GM12878 (cell line): ENCODE results near the gene PRMT5. TPM values are rescaled to one million over a fixed set of nuclear protein-coding genes. Genes with fewer than 3 reads are reported as not detected.

Source experiments
- ATAC-seq: fragments of 200-7000 bp; cut with Tn5 transposase; 3 replicates; pipeline ENCODE4 v1.9.1; 2020; ENCODE audit warnings: mild to moderate bottlenecking, moderate library complexity
- BruUV-seq: library from RNA; stranded (reverse); fragments of 400-500 nt; replicated peaks from 2 replicates; lab custom pipeline; 2021; lab: Mats Ljungman, UMichigan
- CTCF ChIA-PET: fragments of 300-600 bp; sonication (Branson Sonifier 250); formaldehyde crosslinking; extraction: SDS; loops from one replicate; lab custom pipeline; 2021; ENCODE audit warnings: inconsistent platforms; lab: Yijun Ruan, JAX
- POLR2A ChIA-PET: fragments of 350-600 bp; formaldehyde crosslinking; extraction: SDS; loops from one replicate; lab custom pipeline; 2021; ENCODE audit warnings: inconsistent platforms; lab: Charles Lee
- RAD21 ChIA-PET: fragments of 300-600 bp; sonication (Branson Sonifier 250); formaldehyde crosslinking; loops from one replicate; lab custom pipeline; 2023; ENCODE audit warnings: antibody characterized with exemption; ENCODE audit not compliant: unreplicated experiment; lab: Charles Lee
- SMC1A ChIA-PET: fragments of 300-600 bp; sonication (Branson Sonifier 250); formaldehyde crosslinking; loops from one replicate; lab custom pipeline; 2023; ENCODE audit not compliant: unreplicated experiment, uncharacterized antibody; lab: Charles Lee
- DNase-seq: peaks from one replicate; pipeline ENCODE4 v3.0.0-alpha.2; 2011; ENCODE audit warnings: low read depth, low spot score
- FAIRE-seq: peaks from 3 replicates; lab custom pipeline; 2011; peaks lifted over from hg19 to GRCh38; lab: Jason Lieb, UNC
- H2AFZ ChIP-seq: 2 replicates; pipeline ENCODE4 v1.6.0; 2011; ENCODE audit warnings: low read depth, low read length, control low read depth; ENCODE audit not compliant: control insufficient read depth
- H3K27ac ChIP-seq: 2 replicates; pipeline ENCODE4 v1.5.1; 2011; ENCODE audit warnings: control low read depth; ENCODE audit not compliant: control insufficient read depth, insufficient read depth
- H3K27me3 ChIP-seq, 2 experiments: replicated peaks in 1 of 2; 2 replicates each; pipeline versions ENCODE4 v1.6.0 to v1.6.1; 2011; ENCODE audit warnings: low read length in 1 of 2; ENCODE audit not compliant: control insufficient read depth in 2 of 2, insufficient read depth in 2 of 2
- H3K36me3 ChIP-seq, 2 experiments: 2 replicates each; pipeline ENCODE4 v1.5.1; 2011; ENCODE audit warnings: low read length in 1 of 2; ENCODE audit not compliant: control insufficient read depth in 2 of 2, insufficient read depth in 2 of 2
- H3K4me1 ChIP-seq: 2 replicates; pipeline ENCODE4 v1.6.1; 2011; ENCODE audit warnings: mild to moderate bottlenecking, low read length, moderate library complexity, mixed read lengths; ENCODE audit not compliant: control insufficient read depth, insufficient read depth
- H3K4me2 ChIP-seq: 2 replicates; pipeline ENCODE4 v1.6.0; 2011; ENCODE audit warnings: control low read depth; ENCODE audit not compliant: control insufficient read depth, insufficient read depth
- H3K4me3 ChIP-seq: fragments of 200-600 bp; sonication (generic); 2 replicates; pipeline ENCODE4 v1.5.1; 2016
- H3K79me2 ChIP-seq: 2 replicates; pipeline ENCODE4 v1.6.0; 2011; ENCODE audit warnings: low read length; ENCODE audit not compliant: control insufficient read depth, insufficient read depth
- H3K9ac ChIP-seq: 2 replicates; pipeline ENCODE4 v1.8.0; 2011; ENCODE audit warnings: low read length, control low read depth, mixed read lengths; ENCODE audit not compliant: control insufficient read depth, insufficient read depth
- H3K9me3 ChIP-seq: replicated peaks from 3 replicates; pipeline ENCODE4 v1.5.1; 2011; ENCODE audit warnings: mild to moderate bottlenecking, low read length; ENCODE audit not compliant: control insufficient read depth, insufficient read depth
- H4K20me1 ChIP-seq: 2 replicates; pipeline ENCODE4 v1.6.0; 2011; ENCODE audit not compliant: control insufficient read depth, insufficient read depth
- CREM ChIP-seq: IDR thresholded peaks from 2 replicates; pipeline ENCODE4 v1.6.1; 2014; ENCODE audit warnings: antibody characterized with exemption, low read depth
- GABPA ChIP-seq: IDR thresholded peaks from 2 replicates; pipeline ENCODE4 v1.6.1; 2014; ENCODE audit warnings: antibody characterized with exemption, low read depth, mild to moderate bottlenecking, inconsistent platforms
- HCFC1 ChIP-seq: fragments of 150-350 bp; IDR thresholded peaks from 2 replicates; pipeline ENCODE4 v1.6.1; 2014; ENCODE audit warnings: low read length
- MEF2B ChIP-seq: fragments of 450-650 bp; IDR thresholded peaks from 2 replicates; pipeline ENCODE4 v1.6.1; 2018; ENCODE audit warnings: mild to moderate bottlenecking, moderate library complexity; ENCODE audit not compliant: partially characterized antibody, poor library complexity, severe bottlenecking
- SIN3A ChIP-seq: IDR thresholded peaks from 2 replicates; pipeline ENCODE4 v1.6.1; 2012; ENCODE audit warnings: low read depth, low read length, improper control_type of control experiment
- ZNF217 ChIP-seq: fragments of 450-650 bp; IDR thresholded peaks from 2 replicates; pipeline ENCODE4 v1.6.1; 2017; ENCODE audit warnings: antibody characterized with exemption, mild to moderate bottlenecking
- WGBS: methylation state at CpG from one replicate; pipeline ENCODE4 v1.1.6; 2016; ENCODE audit warnings: low lambda C conversion rate; ENCODE audit not compliant: insufficient replicate concordance, insufficient coverage; ENCODE audit errors: missing lambda C conversion rate; 5-methylcytosine and 5-hydroxymethylcytosine counted together
- in situ Hi-C: fragments of 300-500 bp; cut with MboI; formaldehyde crosslinking; loops from 9 replicates; pipeline ENCODE4 v1.14.3; 2018; ENCODE audit warnings: mixed read lengths
- intact Hi-C: fragments of 100-400 bp; cut with micrococcal nuclease; formaldehyde crosslinking; loops from one replicate; pipeline ENCODE4 v1.14.2; 2022; ENCODE audit not compliant: unreplicated experiment
- polyA plus RNA-seq, 11 experiments: library from polyadenylated mRNA; depleted of rRNA in 4 of 11; unstranded in 6 of 11; stranded (reverse) in 5 of 11; fragments of >200 nt; fragmentation: Nextera tagmentation in 4 of 11; fragmentation: Illumina TruSeq in 1 of 11; extraction: Ambion mirVana in 4 of 11; extraction: Trizol in 1 of 11; gene quantifications; 1 replicate in 1 of 11; 2 replicates in 10 of 11; pipeline versions ENCODE4 v1.2.1 to v1.2.3, GENCODE V29; 2011 to 2016; ENCODE audit warnings: inconsistent platforms in 2 of 11, missing spikeins in 2 of 11, low read depth in 1 of 11
- total RNA-seq, 4 experiments: library from RNA; depleted of rRNA in 3 of 4; stranded (reverse); fragments of >200 nt in 3 of 4; fragmentation: Illumina TruSeq in 1 of 4; extraction: Trizol in 1 of 4; gene quantifications; 2 replicates each; pipeline versions ENCODE4 v1.2.1 to v1.2.3, GENCODE V29; 2013 to 2021
- TF ChIP-seq, protein P1 (sequence below): IDR thresholded peaks from 2 replicates; pipeline ENCODE4 v1.6.1; 2012; ENCODE audit warnings: mild to moderate bottlenecking, low read depth, low read length
- TF ChIP-seq, protein P2 (sequence below): fragments of 450-650 bp; IDR thresholded peaks from 2 replicates; pipeline ENCODE4 v1.6.1; 2016; ENCODE audit warnings: mild to moderate bottlenecking
- TF ChIP-seq, protein P3 (sequence below): fragments of 450-650 bp; IDR thresholded peaks from 2 replicates; pipeline ENCODE4 v1.6.1; 2018; ENCODE audit warnings: mild to moderate bottlenecking, low read depth, moderate library complexity; ENCODE audit not compliant: partially characterized antibody

PRMT5 gene
- total and polyA plus RNA-seq, 10 of the 15 experiments (the other 5 are each of a cell fraction or from before 2014, with no cell fraction given): 54.3 to 221 (median 111) TPM

- intact Hi-C loops (no loop called here), in situ Hi-C loops (no loop called here)
- POLR2A ChIA-PET: interaction anchor here (0.6 to 1.1 kb wide), 2 partner anchors 23 to 63 kb away, joined by 3 read pairs; partner anchors contain the start of gene HAUS4
- Histone ChIP-seq H3K4me1 (peaks cover 14% of the 10 kb centered on the region), H3K79me2 (no peaks in the 10 kb centered on the region), H3K36me3 (no peaks in the 10 kb centered on the region; a peak in 2 of 4 replicates), H3K27ac (no peak overlapping the region), H3K4me2 (no peak overlapping the region), H3K4me3 (no peak overlapping the region), H4K20me1 (no peaks in the 10 kb centered on the region), H3K27me3 (no peaks in the 10 kb centered on the region), H2AFZ (no peak overlapping the region), H3K9me3 (no peaks in the 10 kb centered on the region), H3K9ac (no peak overlapping the region)
- DNase-seq (no peak), FAIRE-seq (no peak), ATAC-seq (no peak)
- CTCF ChIA-PET: interaction anchor here (1.2 to 4.8 kb wide), 5 partner anchors 8 to 41 kb away, joined by 3 to 58 read pairs (median 8); partner anchors contain the start of gene LRP10
- 87% methylated on average over 4 of the region's 4 CpGs for WGBS
- SMC1A ChIA-PET: interaction anchor here (0.7 kb wide), 1 partner anchor 41 kb away, joined by 3 read pairs; no protein-coding TSS in a partner anchor
- BruUV-seq: no TSS peak
- RAD21 ChIA-PET: no interaction called here
- TF ChIP-seq, protein P1, sequence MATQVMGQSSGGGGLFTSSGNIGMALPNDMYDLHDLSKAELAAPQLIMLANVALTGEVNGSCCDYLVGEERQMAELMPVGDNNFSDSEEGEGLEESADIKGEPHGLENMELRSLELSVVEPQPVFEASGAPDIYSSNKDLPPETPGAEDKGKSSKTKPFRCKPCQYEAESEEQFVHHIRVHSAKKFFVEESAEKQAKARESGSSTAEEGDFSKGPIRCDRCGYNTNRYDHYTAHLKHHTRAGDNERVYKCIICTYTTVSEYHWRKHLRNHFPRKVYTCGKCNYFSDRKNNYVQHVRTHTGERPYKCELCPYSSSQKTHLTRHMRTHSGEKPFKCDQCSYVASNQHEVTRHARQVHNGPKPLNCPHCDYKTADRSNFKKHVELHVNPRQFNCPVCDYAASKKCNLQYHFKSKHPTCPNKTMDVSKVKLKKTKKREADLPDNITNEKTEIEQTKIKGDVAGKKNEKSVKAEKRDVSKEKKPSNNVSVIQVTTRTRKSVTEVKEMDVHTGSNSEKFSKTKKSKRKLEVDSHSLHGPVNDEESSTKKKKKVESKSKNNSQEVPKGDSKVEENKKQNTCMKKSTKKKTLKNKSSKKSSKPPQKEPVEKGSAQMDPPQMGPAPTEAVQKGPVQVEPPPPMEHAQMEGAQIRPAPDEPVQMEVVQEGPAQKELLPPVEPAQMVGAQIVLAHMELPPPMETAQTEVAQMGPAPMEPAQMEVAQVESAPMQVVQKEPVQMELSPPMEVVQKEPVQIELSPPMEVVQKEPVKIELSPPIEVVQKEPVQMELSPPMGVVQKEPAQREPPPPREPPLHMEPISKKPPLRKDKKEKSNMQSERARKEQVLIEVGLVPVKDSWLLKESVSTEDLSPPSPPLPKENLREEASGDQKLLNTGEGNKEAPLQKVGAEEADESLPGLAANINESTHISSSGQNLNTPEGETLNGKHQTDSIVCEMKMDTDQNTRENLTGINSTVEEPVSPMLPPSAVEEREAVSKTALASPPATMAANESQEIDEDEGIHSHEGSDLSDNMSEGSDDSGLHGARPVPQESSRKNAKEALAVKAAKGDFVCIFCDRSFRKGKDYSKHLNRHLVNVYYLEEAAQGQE: no peak
- TF ChIP-seq CREM (no peak), GABPA (no peak), ZNF217 (no peak), SIN3A (no peak), HCFC1 (no peak), MEF2B (no peak)
- TF ChIP-seq, protein P2, sequence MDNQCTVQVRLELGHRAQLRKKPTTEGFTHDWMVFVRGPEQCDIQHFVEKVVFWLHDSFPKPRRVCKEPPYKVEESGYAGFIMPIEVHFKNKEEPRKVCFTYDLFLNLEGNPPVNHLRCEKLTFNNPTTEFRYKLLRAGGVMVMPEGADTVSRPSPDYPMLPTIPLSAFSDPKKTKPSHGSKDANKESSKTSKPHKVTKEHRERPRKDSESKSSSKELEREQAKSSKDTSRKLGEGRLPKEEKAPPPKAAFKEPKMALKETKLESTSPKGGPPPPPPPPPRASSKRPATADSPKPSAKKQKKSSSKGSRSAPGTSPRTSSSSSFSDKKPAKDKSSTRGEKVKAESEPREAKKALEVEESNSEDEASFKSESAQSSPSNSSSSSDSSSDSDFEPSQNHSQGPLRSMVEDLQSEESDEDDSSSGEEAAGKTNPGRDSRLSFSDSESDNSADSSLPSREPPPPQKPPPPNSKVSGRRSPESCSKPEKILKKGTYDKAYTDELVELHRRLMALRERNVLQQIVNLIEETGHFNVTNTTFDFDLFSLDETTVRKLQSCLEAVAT: no peak
- TF ChIP-seq, protein P3, sequence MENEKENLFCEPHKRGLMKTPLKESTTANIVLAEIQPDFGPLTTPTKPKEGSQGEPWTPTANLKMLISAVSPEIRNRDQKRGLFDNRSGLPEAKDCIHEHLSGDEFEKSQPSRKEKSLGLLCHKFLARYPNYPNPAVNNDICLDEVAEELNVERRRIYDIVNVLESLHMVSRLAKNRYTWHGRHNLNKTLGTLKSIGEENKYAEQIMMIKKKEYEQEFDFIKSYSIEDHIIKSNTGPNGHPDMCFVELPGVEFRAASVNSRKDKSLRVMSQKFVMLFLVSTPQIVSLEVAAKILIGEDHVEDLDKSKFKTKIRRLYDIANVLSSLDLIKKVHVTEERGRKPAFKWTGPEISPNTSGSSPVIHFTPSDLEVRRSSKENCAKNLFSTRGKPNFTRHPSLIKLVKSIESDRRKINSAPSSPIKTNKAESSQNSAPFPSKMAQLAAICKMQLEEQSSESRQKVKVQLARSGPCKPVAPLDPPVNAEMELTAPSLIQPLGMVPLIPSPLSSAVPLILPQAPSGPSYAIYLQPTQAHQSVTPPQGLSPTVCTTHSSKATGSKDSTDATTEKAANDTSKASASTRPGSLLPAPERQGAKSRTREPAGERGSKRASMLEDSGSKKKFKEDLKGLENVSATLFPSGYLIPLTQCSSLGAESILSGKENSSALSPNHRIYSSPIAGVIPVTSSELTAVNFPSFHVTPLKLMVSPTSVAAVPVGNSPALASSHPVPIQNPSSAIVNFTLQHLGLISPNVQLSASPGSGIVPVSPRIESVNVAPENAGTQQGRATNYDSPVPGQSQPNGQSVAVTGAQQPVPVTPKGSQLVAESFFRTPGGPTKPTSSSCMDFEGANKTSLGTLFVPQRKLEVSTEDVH: no peak
These were observed 35.5 kb downstream of the PRMT5 start for GRCh38 chr14:22893706-22894105.
